A673 (cell line): ENCODE measurements around the gene RNF167. TPM values are rescaled to one million over a fixed set of nuclear protein-coding genes. Genes with fewer than 3 reads are reported as not detected.

ENCODE experiments used
- BruUV-seq: library from RNA; stranded (reverse); fragments of 400-500 nt; replicated peaks from 2 replicates; lab custom pipeline; 2021; lab: Mats Ljungman, UMichigan
- CTCF ChIA-PET: fragments of 300-600 bp; sonication (Branson Sonifier 250); formaldehyde crosslinking; loops from one replicate; lab custom pipeline; 2022; ENCODE audit warnings: antibody characterized with exemption; lab: Charles Lee
- POLR2A ChIA-PET: fragments of 300-600 bp; sonication (Branson Sonifier 250); formaldehyde crosslinking; loops from one replicate; lab custom pipeline; 2022; ENCODE audit warnings: antibody characterized with exemption; ENCODE audit not compliant: low non-redundant PET; lab: Charles Lee
- DNase-seq: peaks from one replicate; pipeline ENCODE4 v3.0.0-alpha.2; 2015; ENCODE audit warnings: low spot score
- H3K27ac ChIP-seq: fragments of 200-600 bp; sonication (generic); 2 replicates; pipeline ENCODE4 v1.5.1; 2016; ENCODE audit warnings: mixed run types, low read depth, mild to moderate bottlenecking, mixed read lengths, antibody characterized with exemption, low read length; ENCODE audit not compliant: poor library complexity, severe bottlenecking
- H3K27me3 ChIP-seq: fragments of 200-600 bp; sonication (generic); replicated peaks from 2 replicates; pipeline ENCODE4 v1.6.1; 2017; ENCODE audit warnings: mixed run types, low read depth, mild to moderate bottlenecking, mixed read lengths, antibody characterized with exemption, low read length; ENCODE audit not compliant: insufficient read depth, poor library complexity
- H3K36me3 ChIP-seq: fragments of 200-600 bp; sonication (generic); 2 replicates; pipeline ENCODE4 v1.6.1; 2016; ENCODE audit warnings: mixed run types, mild to moderate bottlenecking, mixed read lengths, antibody characterized with exemption, low read length; ENCODE audit not compliant: insufficient read depth, poor library complexity, severe bottlenecking
- H3K4me1 ChIP-seq: fragments of 200-600 bp; sonication (generic); 2 replicates; pipeline ENCODE4 v1.6.1; 2017; ENCODE audit warnings: mixed run types, mild to moderate bottlenecking, mixed read lengths, antibody characterized with exemption, low read length; ENCODE audit not compliant: insufficient read depth, poor library complexity, severe bottlenecking
- H3K4me3 ChIP-seq: fragments of 200-600 bp; sonication (generic); 2 replicates; pipeline ENCODE4 v1.5.1; 2016; ENCODE audit warnings: low read depth, mixed run types, mild to moderate bottlenecking, mixed read lengths, low read length; ENCODE audit not compliant: poor library complexity, severe bottlenecking
- H3K9me3 ChIP-seq: fragments of 200-600 bp; sonication (generic); 2 replicates; pipeline ENCODE4 v1.6.1; 2016; ENCODE audit warnings: mixed run types, low read depth, mild to moderate bottlenecking, mixed read lengths, antibody characterized with exemption, low read length; ENCODE audit not compliant: poor library complexity, severe bottlenecking
- CTCF ChIP-seq: fragments of 300-800, 200-600 bp; sonication (generic); conservative IDR thresholded peaks from 2 replicates; pipeline ENCODE4 v1.5.1; 2017; ENCODE audit warnings: low read depth, mild to moderate bottlenecking, antibody characterized with exemption, low read length, moderate library complexity, mixed read lengths
- EZH2 ChIP-seq: fragments of 200-600 bp; sonication (generic); IDR thresholded peaks from 2 replicates; pipeline ENCODE4 v1.6.1; 2017; ENCODE audit warnings: borderline replicate concordance, low read depth, mild to moderate bottlenecking, mixed read lengths, antibody characterized with exemption, low read length; ENCODE audit not compliant: poor library complexity, severe bottlenecking
- intact Hi-C: fragments of 100-400 bp; cut with micrococcal nuclease; formaldehyde crosslinking; loops from one replicate; pipeline ENCODE4 v1.10.0; 2022; ENCODE audit not compliant: unreplicated experiment
- total RNA-seq: library from RNA; stranded (reverse); gene quantifications from 2 replicates; pipeline ENCODE4 v1.2.3, GENCODE V29; 2021

The RNF167 gene
- total RNA-seq, 1 experiment from 2014 or later, result 77.3 TPM

DNA sequence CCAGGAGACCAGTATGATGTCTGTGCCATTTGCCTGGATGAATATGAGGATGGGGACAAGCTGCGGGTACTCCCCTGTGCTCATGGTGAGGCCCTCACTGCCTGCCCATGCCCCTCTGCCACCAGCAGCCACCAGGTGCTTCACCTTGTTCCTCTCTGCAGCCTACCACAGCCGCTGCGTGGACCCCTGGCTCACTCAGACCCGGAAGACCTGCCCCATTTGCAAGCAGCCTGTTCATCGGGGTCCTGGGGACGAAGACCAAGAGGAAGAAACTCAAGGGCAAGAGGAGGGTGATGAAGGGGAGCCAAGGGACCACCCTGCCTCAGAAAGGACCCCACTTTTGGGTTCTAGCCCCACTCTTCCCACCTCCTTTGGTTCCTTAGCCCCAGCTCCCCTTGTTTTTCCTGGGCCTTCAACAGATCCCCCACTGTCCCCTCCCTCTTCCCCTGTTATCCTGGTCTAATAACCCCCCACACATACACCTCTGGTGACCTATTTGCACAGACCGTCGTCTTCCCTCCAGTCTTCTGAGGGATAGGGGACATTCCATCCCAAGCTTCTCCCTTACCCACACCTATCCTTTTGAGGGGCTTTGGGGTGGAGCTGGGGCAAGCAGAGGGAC lies 4.6 kb downstream of the RNF167 start:
- peaks cover 35% of the 10 kb centered on the region for H3K4me1 ChIP-seq
- peaks cover 41% of the 10 kb centered on the region for H3K36me3 ChIP-seq
- CTCF ChIA-PET, result no interaction called here
- H3K4me3 ChIP-seq, result no peak overlapping the region
- POLR2A ChIA-PET, result interaction anchor here (1.0 kb wide), 1 partner anchor 22 kb away, joined by 4 read pairs; no protein-coding TSS in a partner anchor
- no peak for DNase-seq
- H3K27ac ChIP-seq, result peak overlapping the region; percentile 99
- no TSS peak for BruUV-seq
- H3K9me3 ChIP-seq, result no peaks in the 10 kb centered on the region
- TF ChIP-seq EZH2, result no peak
- TF ChIP-seq CTCF, result no peak
- intact Hi-C loops, result no loop called here
- H3K27me3 ChIP-seq, result no peaks in the 10 kb centered on the region

- BruUV-seq, result no TSS peak
- intact Hi-C loops, result no loop called here
- ChIA-PET POLR2A (no interaction called here), CTCF (no interaction called here)
- peaks cover 38% of the 10 kb centered on the region for H3K4me1 ChIP-seq
- DNase-seq, result peak; percentile 73
- peak overlapping the region; percentile 100 for H3K4me3 ChIP-seq
- no peak for TF ChIP-seq CTCF
- no peak for TF ChIP-seq EZH2
- H3K9me3 ChIP-seq, result no peaks in the 10 kb centered on the region
- H3K36me3 ChIP-seq, result peaks cover 41% of the 10 kb centered on the region
- peak overlapping the region; percentile 99 for H3K27ac ChIP-seq
- no peaks in the 10 kb centered on the region for H3K27me3 ChIP-seq
These were observed 5.3 kb downstream of the RNF167 start for GRCh38 chr17:4945176-4945943.

DNA sequence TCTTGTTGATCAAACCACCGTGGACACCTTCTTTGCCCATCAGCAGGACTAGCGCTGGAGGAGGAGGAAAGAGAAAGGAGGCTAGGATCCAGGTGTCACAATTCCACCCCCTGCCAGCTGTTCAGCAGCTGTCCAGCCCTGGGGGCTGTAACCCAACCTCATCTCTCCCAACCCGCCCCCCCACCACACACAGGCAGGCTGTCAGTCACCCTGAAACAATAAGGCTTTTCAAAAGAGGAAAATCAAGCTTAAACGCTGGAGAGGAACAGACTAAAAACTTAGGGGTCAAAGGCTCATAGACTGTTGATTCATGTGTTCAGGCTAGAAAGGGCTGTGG lies 5.8 kb downstream of the RNF167 start:
- peak overlapping the region; percentile 99 for H3K27ac ChIP-seq
- H3K4me1 ChIP-seq, result peaks cover 43% of the 10 kb centered on the region
- ChIA-PET POLR2A (no interaction called here), CTCF (no interaction called here)
- no peaks in the 10 kb centered on the region for H3K9me3 ChIP-seq
- DNase-seq, result no peak
- peak overlapping the region; percentile 100 for H3K4me3 ChIP-seq
- no peak for TF ChIP-seq CTCF
- TF ChIP-seq EZH2, result no peak
- peaks cover 41% of the 10 kb centered on the region for H3K36me3 ChIP-seq
- no peaks in the 10 kb centered on the region for H3K27me3 ChIP-seq
- BruUV-seq, result no TSS peak
- intact Hi-C loops, result no loop called here
